Transverse colon (tissue), 4 donors: ENCODE results near the gene TSPAN32. TPM values are rescaled to one million over a fixed set of nuclear protein-coding genes. Genes with fewer than 3 reads are reported as not detected.
"Not testable (repeated sequence)": the region's sequence is repeated elsewhere in the genome, so short reads cannot be mapped to it uniquely, and the experiment has no call there.

Source experiments
- DNase-seq: peaks from one replicate; pipeline ENCODE4 v3.0.0-alpha.2; 2019
- H3K27ac ChIP-seq, 4 donors: fragments of 200-600 bp; sonication (generic); 2 replicates each; pipeline ENCODE4 v1.5.1; 2016 to 2018; ENCODE audit warnings: inconsistent platforms in 4 of 4
- H3K27me3 ChIP-seq: fragments of 200-600 bp; sonication (generic); 2 replicates; pipeline ENCODE4 v1.5.1; 2017; ENCODE audit warnings: inconsistent platforms
- H3K36me3 ChIP-seq, 4 donors: fragments of 200-600 bp; sonication (generic); 2 replicates each; pipeline ENCODE4 v1.5.1; 2017 to 2019; ENCODE audit warnings: inconsistent platforms in 4 of 4
- H3K4me1 ChIP-seq, 4 donors: fragments of 200-600 bp; sonication (generic); 2 replicates each; pipeline ENCODE4 v1.5.1; 2017 to 2020; ENCODE audit warnings: inconsistent platforms in 4 of 4
- H3K4me3 ChIP-seq, 4 donors: fragments of 200-600 bp; sonication (generic); 1 replicate in 1 of 4; 2 replicates in 3 of 4; pipeline versions ENCODE4 v1.5.1 to v1.6.1; 2017 to 2019; ENCODE audit warnings: inconsistent platforms in 4 of 4
- H3K9me3 ChIP-seq, 2 donors: fragments of 200-600 bp; sonication (generic); 2 replicates each; pipeline ENCODE4 v1.5.1; 2017 to 2019; ENCODE audit warnings: inconsistent platforms in 2 of 2
- CTCF ChIP-seq, 5 experiments: fragments of 200-600 bp in 3 of 5; fragments of 450-650 bp in 2 of 5; sonication (generic) in 3 of 5; IDR thresholded peaks; 1 replicate in 2 of 5; 2 replicates in 3 of 5; pipeline ENCODE4 v1.5.1; 2016 to 2017; ENCODE audit warnings: antibody characterized with exemption in 5 of 5, inconsistent platforms in 3 of 5, mild to moderate bottlenecking in 2 of 5, moderate library complexity in 1 of 5
- EP300 ChIP-seq: sonication (generic); formaldehyde crosslinking; IDR thresholded peaks from one replicate; pipeline ENCODE4 v1.6.1; 2017; ENCODE audit warnings: antibody characterized with exemption, low read depth
- POLR2A ChIP-seq: fragments of 450-650 bp; IDR thresholded peaks from one replicate; pipeline ENCODE4 v1.6.1; 2016; ENCODE audit warnings: antibody characterized with exemption, mild to moderate bottlenecking, moderate library complexity
- POLR2AphosphoS5 ChIP-seq, 3 donors: sonication (generic); formaldehyde crosslinking; IDR thresholded peaks; one replicate each; pipeline ENCODE4 v1.6.1; 2016; ENCODE audit warnings: antibody characterized with exemption in 3 of 3
- WGBS, 2 donors: methylation state at CpG; one replicate each; pipeline ENCODE4 v1.1.5; 2018; ENCODE audit warnings: low coverage in 1 of 2; 5-methylcytosine and 5-hydroxymethylcytosine counted together
- in situ Hi-C, 4 donors: fragments of 200-750 bp; cut with MboI; loops; one replicate each; pipeline versions ENCODE4 v1.15.0 to v1.15.1; 2017; ENCODE audit warnings: low sequenced_read_pairs in 3 of 4, low pct_ligation_motif_present in 1 of 4, low pct_unique_long_range_greater_than_20kb in 1 of 4
- intact Hi-C: fragments of 100-400 bp; cut with DNase I; formaldehyde crosslinking; loops from one replicate; pipeline ENCODE4 v1.15.1; 2023; ENCODE audit warnings: low total_unique reads
- total RNA-seq, 4 donors: library from RNA; depleted of rRNA; stranded (reverse); fragments of >200 nt; gene quantifications; one replicate each; pipeline ENCODE4 v1.1.0, GENCODE V29; 2016

Gene TSPAN32
- total RNA-seq, 4 donors from 2014 or later, result 0.16 to 0.96 TPM; not detected in 2

GRCh38 chr11:2277008-2277346 lies 24.8 kb upstream of the TSPAN32 start:
- H3K27ac ChIP-seq, result no peak overlapping the region
- peaks cover 0 to 9% of the 10 kb centered on the region in 2 donors for H3K9me3 ChIP-seq
- 64% methylated on average over 6 of the region's 6 CpGs; no CpG with 5 or more reads in 1 of the 2 donors for WGBS, 2 donors
- intact Hi-C loops (no loop called here), in situ Hi-C loops (loop anchor here in 1 of 4 donors (25.0 kb wide), 1 partner anchor 90 kb away; no protein-coding TSS in a partner anchor)
- no peaks in the 10 kb centered on the region for H3K36me3 ChIP-seq
- DNase-seq, result no peak
- TF ChIP-seq CTCF (IDR thresholded peaks at IDR 0.05) (no peak), EP300 (no peak), POLR2A (no peak), POLR2AphosphoS5 (IDR thresholded peaks at IDR 0.05) (no peak)
- H3K4me3 ChIP-seq, result no peak overlapping the region
- peaks cover 5% of the 10 kb centered on the region for H3K27me3 ChIP-seq
- no peaks in the 10 kb centered on the region for H3K4me1 ChIP-seq

GRCh38 chr11:2277933-2278523 lies 23.8 kb upstream of the TSPAN32 start:
- intact Hi-C loops, result no loop called here

GRCh38 chr11:2280208-2280607 lies 21.6 kb upstream of the TSPAN32 start:
- 57 to 73% methylated on average over 2 of the region's 2 CpGs for WGBS, 2 donors
- in situ Hi-C loops, result loop anchor here in 1 of 4 donors (25.0 kb wide), 1 partner anchor 93 kb away; no protein-coding TSS in a partner anchor
- H3K27ac ChIP-seq, result no peak overlapping the region

More at GRCh38 chr11:2277933-2278523, 23.8 kb upstream of the TSPAN32 start:
- in situ Hi-C loops, result loop anchor here in 1 of 4 donors (25.0 kb wide), 1 partner anchor 91 kb away; no protein-coding TSS in a partner anchor
- no peaks in the 10 kb centered on the region for H3K27me3 ChIP-seq
- H3K9me3 ChIP-seq, result peaks cover 0 to 9% of the 10 kb centered on the region in 2 donors
- H3K4me3 ChIP-seq, result no peak overlapping the region
- TF ChIP-seq CTCF (IDR thresholded peaks at IDR 0.05), result no peak
- TF ChIP-seq POLR2AphosphoS5 (IDR thresholded peaks at IDR 0.05), result no peak
- TF ChIP-seq POLR2A, result no peak
- no peak for TF ChIP-seq EP300
- 85 to 95% methylated on average over 5 to 6 of the region's 6 CpGs for WGBS, 2 donors
- DNase-seq, result no peak
- H3K4me1 ChIP-seq, result no peaks in the 10 kb centered on the region
- no peaks in the 10 kb centered on the region for H3K36me3 ChIP-seq
- H3K27ac ChIP-seq, result no peak overlapping the region

GRCh38 chr11:2286350-2286749 lies 15.5 kb upstream of the TSPAN32 start:
- H3K9me3 ChIP-seq, H3K4me3 ChIP-seq, DNase-seq, H3K4me1 ChIP-seq, H3K27ac ChIP-seq, intact Hi-C loops, H3K36me3 ChIP-seq: not testable (repeated sequence)
- in situ Hi-C loops, result loop anchor here in 1 of 4 donors (25.0 kb wide), 1 partner anchor 99 kb away; no protein-coding TSS in a partner anchor
- 97% methylated on average over 10 to 12 of the region's 13 CpGs for WGBS, 2 donors
- peaks cover 20% of the 10 kb centered on the region for H3K27me3 ChIP-seq

More at GRCh38 chr11:2280208-2280607, 21.6 kb upstream of the TSPAN32 start:
- Histone ChIP-seq H3K27me3 (peaks cover 6% of the 10 kb centered on the region), H3K36me3 (no peaks in the 10 kb centered on the region), H3K9me3 (peaks cover 0 to 9% of the 10 kb centered on the region in 2 donors), H3K4me1 (no peaks in the 10 kb centered on the region), H3K4me3 (no peak overlapping the region)
- TF ChIP-seq EP300, result no peak
- no peak for TF ChIP-seq POLR2AphosphoS5 (IDR thresholded peaks at IDR 0.05)
- no peak for TF ChIP-seq CTCF (IDR thresholded peaks at IDR 0.05)
- no peak for TF ChIP-seq POLR2A
- no peak for DNase-seq
- intact Hi-C loops, result no loop called here
